Measurements from ENCODE around the gene LRRC37B.
"Not testable (repeated sequence)": the region's sequence is repeated elsewhere in the genome, so short reads cannot be mapped to it uniquely, and the experiment has no call there.

DNA sequence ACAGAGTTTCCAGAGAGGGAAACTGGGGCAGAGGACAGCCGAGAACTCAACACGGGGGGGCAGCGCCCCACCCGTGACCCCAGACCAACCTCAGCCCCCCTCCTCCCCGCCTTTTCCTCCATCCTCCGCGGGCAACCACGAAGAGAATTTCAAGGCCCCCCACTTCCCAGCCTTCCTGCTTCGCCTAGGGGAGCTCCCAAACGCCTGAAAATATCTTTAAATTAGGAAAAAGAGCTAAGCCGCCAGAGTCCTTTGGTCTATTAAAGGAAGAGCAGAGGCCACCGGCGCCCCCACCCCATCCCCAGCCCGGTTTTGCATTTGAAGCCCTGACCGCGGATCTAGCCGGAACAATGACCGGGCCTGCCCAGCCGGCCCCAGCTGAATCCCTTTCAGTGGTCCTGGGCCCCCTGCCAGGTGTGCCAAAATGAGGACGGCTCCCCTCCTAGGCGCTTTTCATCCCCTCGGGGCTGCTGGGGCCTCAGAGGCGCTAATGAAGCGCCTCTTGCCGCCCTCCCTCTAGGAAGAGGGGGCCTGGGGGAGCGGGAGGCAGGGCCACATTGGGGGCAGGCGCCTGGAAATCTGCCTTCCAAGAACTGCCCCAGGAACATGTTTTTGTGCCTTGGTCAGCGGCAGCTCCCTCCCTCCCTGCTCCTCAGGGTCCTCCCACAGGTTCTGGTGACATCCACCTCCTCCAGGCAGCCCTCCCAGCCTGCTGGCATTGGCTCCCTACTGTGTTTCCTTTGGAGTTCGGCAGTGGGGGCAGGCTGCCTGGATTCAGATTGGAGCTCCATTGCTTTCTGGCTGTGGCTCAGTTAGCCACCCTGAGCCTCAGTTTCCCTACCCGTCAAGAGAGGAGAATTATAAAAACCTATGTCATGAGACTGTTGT is 78.0 kb downstream of the LRRC37B start:
- TF ChIP-seq, protein P1, sequence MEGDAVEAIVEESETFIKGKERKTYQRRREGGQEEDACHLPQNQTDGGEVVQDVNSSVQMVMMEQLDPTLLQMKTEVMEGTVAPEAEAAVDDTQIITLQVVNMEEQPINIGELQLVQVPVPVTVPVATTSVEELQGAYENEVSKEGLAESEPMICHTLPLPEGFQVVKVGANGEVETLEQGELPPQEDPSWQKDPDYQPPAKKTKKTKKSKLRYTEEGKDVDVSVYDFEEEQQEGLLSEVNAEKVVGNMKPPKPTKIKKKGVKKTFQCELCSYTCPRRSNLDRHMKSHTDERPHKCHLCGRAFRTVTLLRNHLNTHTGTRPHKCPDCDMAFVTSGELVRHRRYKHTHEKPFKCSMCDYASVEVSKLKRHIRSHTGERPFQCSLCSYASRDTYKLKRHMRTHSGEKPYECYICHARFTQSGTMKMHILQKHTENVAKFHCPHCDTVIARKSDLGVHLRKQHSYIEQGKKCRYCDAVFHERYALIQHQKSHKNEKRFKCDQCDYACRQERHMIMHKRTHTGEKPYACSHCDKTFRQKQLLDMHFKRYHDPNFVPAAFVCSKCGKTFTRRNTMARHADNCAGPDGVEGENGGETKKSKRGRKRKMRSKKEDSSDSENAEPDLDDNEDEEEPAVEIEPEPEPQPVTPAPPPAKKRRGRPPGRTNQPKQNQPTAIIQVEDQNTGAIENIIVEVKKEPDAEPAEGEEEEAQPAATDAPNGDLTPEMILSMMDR (IDR thresholded peaks at IDR 0.05; ENCODE audit: low read depth, low read length, missing input control) = not testable (repeated sequence)
- TF ChIP-seq GABPA (IDR thresholded peaks at IDR 0.05 in 1 of 2, conservative IDR thresholded peaks at IDR 0.05 in 1 of 2); YY1 (IDR thresholded peaks at IDR 0.05): not testable (repeated sequence)
